Pulmonary artery endothelial cell (primary cell): ENCODE results near the gene PLXNA2. TPM values are rescaled to one million over a fixed set of nuclear protein-coding genes. Genes with fewer than 3 reads are reported as not detected.

Source experiments
- DNase-seq: peaks from one replicate; pipeline ENCODE4 v3.0.0-alpha.2; 2011; ENCODE audit warnings: low read depth, low spot score
- total RNA-seq: library from RNA; depleted of rRNA; stranded (reverse); fragments of >200 nt; gene quantifications from 2 replicates; pipeline ENCODE4 v1.2.3, GENCODE V29; 2014

PLXNA2 gene
- total RNA-seq, 1 donor from 2014 or later = 91.6 TPM

DNA sequence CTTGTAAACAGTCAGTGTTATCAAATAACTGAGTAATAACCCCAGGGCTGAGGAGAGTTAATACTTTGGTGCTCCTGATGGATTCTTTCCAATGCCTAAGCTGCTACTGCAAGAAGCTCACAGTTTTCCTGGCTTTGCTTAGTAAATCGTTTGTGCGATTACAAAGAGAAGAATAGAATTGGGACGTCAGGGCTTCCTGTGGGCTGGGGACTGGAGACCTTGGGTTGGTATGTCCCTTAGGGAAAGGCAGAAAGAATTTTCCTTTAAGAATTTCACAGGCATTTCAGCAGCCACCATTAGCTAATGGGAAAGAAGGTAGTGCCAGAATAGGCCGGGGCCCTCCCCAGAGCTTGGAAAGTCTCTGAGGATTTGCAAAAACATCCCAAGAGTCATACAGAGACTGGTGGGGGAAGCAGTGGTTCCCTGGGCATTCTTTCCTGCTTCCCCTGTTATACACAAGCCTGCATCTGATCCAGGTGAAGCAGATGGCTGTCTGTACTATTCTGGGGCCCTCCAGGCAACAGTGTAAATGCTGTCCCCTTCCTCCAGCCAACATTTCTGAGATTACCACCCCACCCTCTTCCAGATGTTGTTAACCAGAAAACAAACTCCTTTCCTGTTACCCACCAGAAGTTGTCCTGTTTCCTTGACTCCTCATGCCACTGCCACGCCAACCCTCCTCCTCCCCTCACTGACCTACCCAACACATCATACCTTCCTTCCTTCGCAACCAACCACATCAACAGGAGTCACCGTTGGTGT, 40.2 kb downstream of the PLXNA2 start:
- peak; percentile 80 for DNase-seq

GRCh38 chr1:208203127-208203847, 40.9 kb downstream of the PLXNA2 start:
- peak; percentile 86 for DNase-seq

DNA sequence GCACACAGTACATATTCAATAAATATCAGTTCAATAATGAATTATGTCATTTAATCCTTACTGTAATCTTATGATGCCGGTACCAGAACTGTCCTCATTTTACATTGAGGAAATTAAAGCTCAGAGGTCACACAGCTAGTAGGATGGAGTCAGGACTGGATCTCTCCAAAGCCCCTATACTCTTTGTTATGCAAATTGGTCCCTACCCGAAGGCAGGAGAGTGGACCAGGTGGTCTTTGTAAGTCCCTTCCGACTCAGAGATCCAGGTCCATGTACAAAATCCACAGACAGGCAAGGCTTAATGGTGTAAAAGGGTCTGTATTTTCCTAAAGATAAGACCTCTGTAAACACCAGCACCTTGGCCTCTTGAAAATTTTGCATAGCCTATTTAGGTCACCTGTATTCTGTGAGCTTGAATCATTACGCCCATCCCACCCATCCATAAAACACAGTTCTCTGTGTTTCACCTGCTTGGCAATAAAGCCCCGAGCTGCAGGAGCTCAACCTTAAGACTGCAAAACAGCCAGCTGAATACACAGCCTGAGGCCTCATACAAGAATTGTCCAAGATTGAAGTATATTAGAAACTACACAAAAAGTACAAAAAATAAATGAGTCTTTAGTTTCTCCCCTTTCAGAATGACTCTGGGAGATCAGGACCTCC, 41.7 kb downstream of the PLXNA2 start:
- no peak for DNase-seq

- DNase-seq = peak; percentile 91
Observed at GRCh38 chr1:208201229-208201628, 43.0 kb downstream of the PLXNA2 start.

- no peak for DNase-seq
Observed at GRCh38 chr1:208200116-208200515, 44.1 kb downstream of the PLXNA2 start.

DNA sequence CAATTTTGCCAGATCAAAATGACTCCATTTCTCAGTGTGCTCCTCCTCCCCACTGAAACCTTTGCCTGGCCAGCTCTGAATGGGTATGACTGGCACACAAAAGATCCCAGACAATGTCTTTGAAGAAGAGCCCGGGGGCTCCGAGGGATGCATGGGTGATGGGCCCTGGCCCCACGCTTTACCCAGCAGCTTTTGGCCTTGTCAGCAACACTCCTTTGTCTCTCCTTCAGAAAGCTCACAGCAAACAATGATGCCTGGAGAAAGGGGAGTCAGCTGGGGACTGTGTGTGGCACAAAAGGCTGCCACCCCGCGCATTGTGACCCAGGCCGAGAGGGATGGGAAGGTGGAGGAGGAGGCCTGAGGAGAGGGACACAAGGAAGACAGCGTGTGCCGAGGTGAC, 45.9 kb downstream of the PLXNA2 start:
- no peak for DNase-seq

GRCh38 chr1:208194944-208195343, 49.2 kb downstream of the PLXNA2 start:
- DNase-seq = no peak

DNA sequence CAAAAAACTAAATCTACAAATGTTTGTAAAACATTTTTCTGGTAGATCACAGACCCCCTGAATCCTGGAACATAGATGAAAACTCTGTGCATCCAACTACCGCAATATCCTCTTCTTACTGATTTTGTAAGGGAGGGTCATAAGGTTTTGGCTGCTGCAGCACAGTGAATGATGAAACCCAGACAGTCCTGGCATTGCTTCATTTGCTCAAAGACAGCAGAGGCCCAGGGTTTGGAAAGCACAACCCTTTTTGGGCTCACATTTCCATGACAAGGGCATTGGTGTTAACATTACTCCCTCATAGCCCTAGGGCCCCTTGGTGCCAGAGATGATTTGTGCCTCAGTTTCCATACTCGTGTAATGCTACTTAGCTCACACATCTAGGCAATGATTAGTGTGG, 51.2 kb downstream of the PLXNA2 start:
- DNase-seq = no peak

DNA sequence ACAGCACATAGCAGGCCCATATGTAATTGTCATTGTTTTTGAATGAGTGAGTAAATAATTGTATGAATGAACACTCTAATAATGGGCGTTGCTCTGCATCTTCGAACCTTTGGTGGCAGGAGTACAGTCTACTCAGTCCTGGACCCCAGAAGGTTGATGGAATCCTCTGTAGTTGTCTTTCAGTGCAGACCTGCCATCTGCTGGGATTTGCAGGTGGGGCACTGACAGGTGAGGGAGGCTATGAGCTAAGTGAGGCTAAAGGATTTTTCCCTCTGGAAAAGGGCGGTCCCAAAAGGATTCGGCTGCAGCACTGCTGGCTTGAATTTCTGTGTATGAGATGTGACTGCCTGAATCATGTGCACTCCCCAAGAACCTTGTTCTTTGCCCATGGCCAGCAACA, 53.4 kb downstream of the PLXNA2 start:
- DNase-seq = no peak

- no peak for DNase-seq
Observed at GRCh38 chr1:208189716-208190115, 54.5 kb downstream of the PLXNA2 start.

DNA sequence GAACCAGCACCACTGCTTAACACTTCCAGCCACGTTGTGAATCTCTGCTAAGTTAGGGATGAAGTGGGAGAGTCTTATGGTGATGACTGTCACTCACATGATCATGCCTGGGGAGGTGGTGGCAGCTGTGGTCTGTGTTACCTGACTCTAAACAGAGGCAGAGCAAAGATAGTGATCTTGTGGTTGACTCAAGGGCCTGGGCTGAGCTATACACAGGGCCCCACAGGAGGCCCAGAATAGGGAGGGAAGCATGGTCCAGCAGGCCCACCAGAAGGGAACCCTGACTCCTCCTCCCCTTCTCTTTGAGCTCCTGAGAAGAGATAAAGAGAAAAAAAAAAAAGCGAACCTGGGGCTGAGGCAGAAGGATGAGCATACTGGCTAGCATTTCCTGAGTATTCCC, 55.0 kb downstream of the PLXNA2 start:
- no peak for DNase-seq

DNA sequence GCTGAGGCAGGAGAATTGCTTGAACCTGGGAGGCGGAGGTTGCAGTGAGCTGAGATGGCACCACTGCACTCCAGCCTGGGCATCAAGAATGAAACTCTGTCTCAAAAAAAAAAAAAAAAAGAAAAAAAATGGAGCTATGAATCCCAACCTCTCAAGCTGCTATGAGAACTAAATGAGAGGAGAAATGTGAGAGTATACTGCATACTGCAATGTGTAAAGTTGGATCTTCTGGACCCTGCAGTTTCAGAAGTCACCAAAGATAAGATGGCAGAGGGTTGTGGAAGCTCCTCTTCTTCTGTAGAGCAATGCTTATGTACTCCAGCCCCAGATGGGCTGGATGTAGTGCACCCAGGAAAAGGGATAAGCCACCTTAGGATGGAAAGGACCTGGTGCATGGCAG, 55.6 kb downstream of the PLXNA2 start:
- DNase-seq = no peak

DNA sequence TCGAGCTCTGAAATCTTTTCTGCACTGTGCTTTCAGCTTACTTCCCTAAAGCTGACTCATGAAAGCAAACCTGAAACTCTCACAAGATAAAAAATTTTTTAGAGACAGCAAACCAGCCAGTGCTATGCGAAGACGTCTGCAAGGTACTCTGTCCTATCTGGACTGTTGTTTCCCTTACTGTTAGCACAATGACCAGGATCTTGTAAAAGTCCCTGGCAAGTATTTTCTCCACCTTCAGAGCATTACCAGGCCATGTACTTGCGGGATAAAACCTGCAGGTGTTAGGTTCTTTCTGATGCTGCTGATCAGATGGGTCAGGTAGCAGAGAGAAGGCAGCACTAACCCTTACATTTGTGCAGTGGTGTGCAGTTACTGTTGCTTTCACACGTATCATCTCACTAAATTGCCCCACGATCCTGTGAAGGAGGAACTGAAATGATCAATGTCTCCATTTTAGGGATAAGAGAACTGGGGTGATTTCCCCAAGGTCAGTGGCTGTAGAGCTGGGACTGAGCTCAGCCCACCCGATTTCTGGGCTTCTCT, 56.6 kb downstream of the PLXNA2 start:
- DNase-seq = no peak

DNA sequence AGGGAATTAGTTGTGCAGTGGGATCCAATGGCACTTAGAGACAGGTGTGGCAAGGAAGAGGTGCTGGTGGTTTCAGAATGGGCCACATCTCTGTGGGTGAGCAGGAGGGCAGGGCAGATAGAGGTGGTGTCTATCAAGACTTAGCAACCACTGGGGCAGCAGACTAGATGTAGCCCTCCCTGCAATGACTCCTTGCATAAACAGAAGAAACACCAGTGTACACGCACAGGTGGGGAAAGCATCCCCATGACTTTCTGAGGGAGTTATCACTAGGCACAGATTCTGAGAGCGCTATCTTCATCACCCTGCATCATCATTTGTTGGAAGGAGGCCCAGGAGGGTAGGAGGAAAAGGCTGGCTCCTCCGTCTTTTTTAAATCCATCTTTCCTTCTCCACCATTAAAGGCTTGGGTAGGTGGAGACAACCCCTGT, 58.4 kb downstream of the PLXNA2 start:
- no peak for DNase-seq

GRCh38 chr1:208184966-208185654, 59.1 kb downstream of the PLXNA2 start:
- no peak for DNase-seq

DNA sequence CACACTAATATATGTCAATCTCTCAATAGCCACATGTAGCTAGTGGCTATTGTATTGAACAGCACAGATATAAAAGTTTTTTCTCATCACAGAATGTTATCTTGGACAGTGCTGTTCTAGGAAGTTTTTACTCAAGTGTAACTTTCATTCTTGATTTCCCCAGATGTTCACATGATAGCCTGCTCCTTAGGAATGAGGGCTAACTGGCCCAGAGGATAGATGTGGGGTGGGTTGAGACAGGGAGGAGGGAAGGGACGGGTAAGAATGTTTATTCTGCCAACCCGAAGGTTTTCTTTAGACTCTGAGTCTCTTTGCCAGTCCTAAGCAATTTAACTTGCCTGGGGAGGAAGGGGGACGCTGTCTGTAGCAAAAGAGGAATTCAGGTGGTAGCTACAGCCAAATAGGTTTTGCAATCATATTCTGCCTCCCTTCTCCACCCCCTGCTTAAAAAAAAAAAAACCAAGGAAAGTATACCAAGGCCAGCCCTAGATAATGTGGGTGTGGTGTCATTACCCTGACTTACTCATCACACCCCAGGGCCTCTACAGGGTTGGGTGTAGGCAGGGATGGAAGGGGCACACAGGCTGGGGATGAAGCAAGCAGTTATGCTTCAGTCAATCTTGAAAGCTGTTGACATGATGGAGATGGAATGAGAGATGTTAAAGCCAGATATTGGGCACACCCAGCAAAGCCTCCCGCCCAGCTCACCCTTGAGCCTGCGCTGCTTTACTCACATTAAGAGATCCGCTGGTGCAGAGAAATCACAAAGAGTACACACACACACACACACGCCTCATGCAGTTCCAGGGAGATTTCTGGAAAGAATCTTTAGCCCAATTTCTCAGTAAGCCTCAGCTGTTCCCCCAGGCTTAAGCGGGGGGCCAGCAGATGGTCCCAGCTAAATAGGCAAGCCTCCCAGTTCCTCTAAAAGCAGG, 59.9 kb downstream of the PLXNA2 start:
- no peak for DNase-seq

GRCh38 chr1:208182880-208183645, 61.1 kb downstream of the PLXNA2 start:
- no peak for DNase-seq

DNA sequence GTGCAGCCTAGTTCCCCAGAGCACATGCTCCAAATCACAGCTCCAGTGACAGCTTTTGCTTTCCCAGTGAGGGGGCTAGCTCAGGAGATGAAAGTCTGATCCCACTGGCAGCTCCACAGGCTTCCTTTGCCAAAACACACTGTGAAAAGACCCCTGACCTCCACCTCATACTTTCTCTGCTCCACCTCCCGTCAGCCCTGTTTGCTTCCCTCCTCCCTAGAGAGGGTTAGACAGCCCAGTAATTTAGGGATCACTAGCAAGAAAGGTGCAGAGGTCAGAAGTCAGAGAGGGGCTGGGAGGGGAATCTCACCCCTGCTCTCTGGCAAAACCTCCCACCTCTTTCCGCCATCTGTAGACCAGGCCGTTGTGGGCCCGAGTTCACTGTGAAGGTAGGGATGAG, 62.8 kb downstream of the PLXNA2 start:
- no peak for DNase-seq

DNA sequence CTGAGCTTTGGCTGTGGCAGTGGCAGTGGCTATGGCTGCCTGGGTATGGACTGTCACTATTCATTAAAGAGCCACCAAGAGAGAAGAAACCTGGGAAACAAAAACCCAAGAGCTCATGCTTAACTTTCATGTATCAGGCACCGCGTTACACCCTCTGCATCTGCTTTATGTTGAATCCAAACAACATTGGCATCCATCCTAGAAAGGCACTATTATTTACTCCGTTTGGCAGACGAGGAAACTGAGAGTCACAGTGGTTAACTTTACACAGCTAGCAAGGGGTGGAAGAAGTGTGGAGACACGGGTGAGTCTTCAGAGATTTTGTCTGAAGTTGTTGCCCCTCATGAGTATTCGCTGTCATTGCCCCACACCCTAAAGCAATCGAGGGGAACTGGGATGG, 63.8 kb downstream of the PLXNA2 start:
- DNase-seq = no peak

GRCh38 chr1:208179961-208180409, 64.2 kb downstream of the PLXNA2 start:
- DNase-seq = no peak
